Measurements from ENCODE around the gene CPZ.

CPZ gene

GRCh38 chr4:8596891-8597290 lies 4.3 kb downstream of the CPZ start:
- no peak for DNase-seq

GRCh38 chr4:8597319-8597718 lies 4.8 kb downstream of the CPZ start:
- DNase-seq: no peak

GRCh38 chr4:8597791-8598190 lies 5.2 kb downstream of the CPZ start:
- no peak for DNase-seq

GRCh38 chr4:8598391-8599090 lies 6.0 kb downstream of the CPZ start:
- DNase-seq: no peak

- no peak for DNase-seq
These were observed 6.5 kb downstream of the CPZ start for GRCh38 chr4:8599091-8599460.

- no peak for DNase-seq
These were observed 7.1 kb downstream of the CPZ start for GRCh38 chr4:8599657-8600056.

- DNase-seq: no peak
These were observed 7.7 kb downstream of the CPZ start for GRCh38 chr4:8600266-8600665.

GRCh38 chr4:8600686-8601085 lies 8.1 kb downstream of the CPZ start:
- no peak for DNase-seq

- no peak for DNase-seq
These were observed 8.5 kb downstream of the CPZ start for GRCh38 chr4:8601086-8601485.

GRCh38 chr4:8601556-8601955 lies 9.0 kb downstream of the CPZ start:
- no peak for DNase-seq

- no peak for DNase-seq
These were observed 10.3 kb downstream of the CPZ start for GRCh38 chr4:8602686-8603430.

- DNase-seq: no peak
These were observed 11.4 kb downstream of the CPZ start for GRCh38 chr4:8603931-8604330.

- DNase-seq: no peak
These were observed 12.7 kb downstream of the CPZ start for GRCh38 chr4:8605289-8605688.

- no peak for DNase-seq
These were observed 13.9 kb downstream of the CPZ start for GRCh38 chr4:8606476-8606875.

GRCh38 chr4:8606966-8607365 lies 14.4 kb downstream of the CPZ start:
- DNase-seq: no peak

- DNase-seq: peak in 1 of 2 donors; percentile 2
These were observed 15.3 kb downstream of the CPZ start for GRCh38 chr4:8607603-8608481.

GRCh38 chr4:8608714-8609391 lies 16.3 kb downstream of the CPZ start:
- no peak for DNase-seq

GRCh38 chr4:8609406-8609805 lies 16.8 kb downstream of the CPZ start:
- DNase-seq: no peak

- no peak for DNase-seq
These were observed 17.3 kb downstream of the CPZ start for GRCh38 chr4:8609824-8610350.

- no peak for DNase-seq
These were observed 18.5 kb downstream of the CPZ start for GRCh38 chr4:8610858-8611616.

- no peak for DNase-seq
These were observed 20.1 kb downstream of the CPZ start for GRCh38 chr4:8612646-8613045.

All from bone marrow (tissue), 2 donors.